ENCODE data around the gene AIRE.
"Not testable (repeated sequence)": the region's sequence is repeated elsewhere in the genome, so short reads cannot be mapped to it uniquely, and the experiment has no call there.

The AIRE gene

DNA sequence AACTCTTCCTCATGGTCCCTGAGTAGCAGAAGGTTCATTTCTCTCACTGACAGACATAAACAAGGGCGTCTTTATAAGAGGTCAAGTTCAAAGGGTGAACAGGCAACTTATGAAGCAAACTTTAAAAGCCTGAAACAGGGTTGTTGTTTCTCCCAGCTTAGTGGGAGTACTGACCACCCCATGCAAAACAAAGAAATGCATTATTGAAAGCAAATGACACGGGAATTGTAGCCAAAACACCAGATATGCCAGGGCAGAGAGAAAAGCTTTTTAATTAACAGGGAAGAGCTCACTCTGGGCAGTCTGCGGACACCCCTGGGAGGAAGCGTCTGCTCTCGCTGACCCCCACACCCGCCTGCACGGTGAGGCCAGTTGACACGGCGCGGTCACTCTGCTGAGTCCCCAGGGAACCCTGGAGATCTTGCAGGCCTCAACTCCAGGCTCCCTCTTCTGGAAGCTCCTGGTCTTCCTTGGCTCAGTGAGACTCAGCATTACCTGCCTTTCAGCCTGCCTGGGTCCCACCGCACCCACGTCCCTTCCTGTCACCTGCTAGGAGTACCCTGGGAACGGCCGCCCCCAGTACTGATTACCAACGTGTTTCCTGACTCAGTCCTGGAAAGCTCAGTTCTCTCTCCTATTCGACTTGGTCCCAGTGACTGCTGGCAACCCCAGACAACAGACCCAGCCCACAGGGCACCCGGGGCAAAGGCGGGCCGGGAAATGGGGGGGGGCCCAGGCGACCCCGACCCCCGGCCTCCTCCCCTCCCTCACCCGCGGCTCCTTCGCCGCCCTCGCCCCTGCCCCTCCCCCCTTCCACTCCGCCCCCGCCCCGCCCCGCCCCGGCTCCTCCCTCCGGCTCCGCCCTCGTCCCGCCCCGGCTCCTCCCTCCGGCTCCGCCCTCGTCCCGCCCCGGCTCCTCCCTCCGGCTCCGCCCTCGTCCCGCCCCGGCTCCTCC is 52.5 kb downstream of the AIRE start:
- DNase-seq (ENCODE audit: low read depth, low spot score), result no peak

DNA sequence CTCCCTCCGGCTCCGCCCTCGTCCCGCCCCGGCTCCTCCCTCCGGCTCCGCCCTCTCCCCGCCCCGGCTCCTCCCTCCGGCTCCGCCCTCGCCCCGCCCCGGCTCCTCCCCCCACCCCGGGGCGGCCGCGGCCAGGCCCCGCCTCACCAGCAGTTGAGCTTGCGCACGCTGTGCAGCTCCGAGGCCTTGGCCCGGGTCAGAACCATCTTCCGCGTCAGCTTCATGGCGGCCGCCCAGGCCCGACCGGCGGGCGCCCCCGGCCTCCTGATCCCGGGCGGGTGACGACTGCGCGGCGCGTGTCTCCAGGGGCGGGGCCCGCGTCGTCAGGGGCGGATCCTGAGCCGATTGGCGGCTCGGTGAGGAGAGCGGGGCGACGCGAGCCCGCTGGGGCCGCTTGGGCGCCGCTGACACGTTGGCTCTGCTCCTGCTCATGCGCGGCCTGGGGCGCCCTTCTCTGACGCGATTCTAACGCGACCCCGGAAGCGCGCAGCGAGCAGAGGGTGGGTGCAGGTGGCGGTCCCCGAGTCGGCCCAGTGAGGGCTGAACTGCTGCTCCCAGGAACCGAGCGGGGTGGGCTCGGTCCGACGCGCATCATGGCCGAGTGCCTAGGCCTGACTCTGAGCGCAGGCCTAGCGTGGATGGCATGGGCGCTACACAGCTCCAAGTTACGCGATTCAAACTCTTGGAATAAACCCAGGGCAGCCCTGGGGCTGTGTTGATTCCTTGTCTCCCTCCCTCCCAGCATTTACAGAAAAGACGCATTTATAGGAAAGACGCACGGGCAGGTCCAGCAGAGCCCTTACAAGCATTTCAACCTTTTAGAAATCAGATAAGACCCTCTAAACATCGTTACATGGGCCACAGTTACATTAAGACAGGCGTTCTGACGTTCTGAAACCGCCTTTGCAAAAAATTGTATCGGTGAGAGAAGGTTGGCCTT is 53.6 kb downstream of the AIRE start, which contains the start of gene CFAP410:
TSS of gene CFAP410 (minus strand) at position 420 of the 940 bp plus-strand sequence. CDS start at position 224, 196 bp downstream.
- peak; percentile 92 for DNase-seq (ENCODE audit: low read depth, low spot score)

DNA sequence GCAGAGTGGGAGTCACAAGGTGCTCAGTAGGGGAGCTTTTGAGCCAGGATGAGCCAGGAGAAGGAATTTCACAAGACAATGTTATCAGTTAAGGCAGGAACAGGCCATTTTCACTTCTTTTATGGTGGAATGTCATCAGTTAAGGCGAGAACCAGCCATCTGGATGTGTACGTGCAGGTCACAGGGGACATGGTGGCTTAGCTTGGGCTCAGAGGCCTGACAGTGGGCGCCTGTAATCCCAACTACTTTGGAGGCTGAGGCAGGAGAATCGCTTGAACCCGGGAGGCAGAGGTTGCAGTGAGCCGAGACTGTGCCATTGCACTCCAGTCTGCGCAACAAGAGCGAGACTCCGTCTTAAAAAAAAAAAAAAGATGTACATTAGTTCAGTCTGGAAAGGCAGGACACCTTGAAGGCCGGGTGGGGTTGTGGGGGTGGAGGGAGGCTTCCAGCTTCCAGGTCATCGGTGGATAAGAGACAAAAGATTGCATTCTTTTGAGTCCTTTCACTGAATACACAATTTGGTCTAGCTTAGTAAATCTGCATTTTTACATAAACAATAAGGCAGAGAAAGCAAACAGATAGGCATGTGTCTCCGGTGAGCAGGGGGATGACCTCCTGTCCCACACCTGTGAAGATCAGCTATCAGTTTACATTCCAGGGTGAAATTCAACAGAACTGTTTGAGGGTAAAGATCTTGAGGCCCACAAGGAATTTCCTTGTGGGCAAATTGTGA is 56.2 kb downstream of the AIRE start:
- not testable (repeated sequence) for DNase-seq (ENCODE audit: low read depth, low spot score)

DNA sequence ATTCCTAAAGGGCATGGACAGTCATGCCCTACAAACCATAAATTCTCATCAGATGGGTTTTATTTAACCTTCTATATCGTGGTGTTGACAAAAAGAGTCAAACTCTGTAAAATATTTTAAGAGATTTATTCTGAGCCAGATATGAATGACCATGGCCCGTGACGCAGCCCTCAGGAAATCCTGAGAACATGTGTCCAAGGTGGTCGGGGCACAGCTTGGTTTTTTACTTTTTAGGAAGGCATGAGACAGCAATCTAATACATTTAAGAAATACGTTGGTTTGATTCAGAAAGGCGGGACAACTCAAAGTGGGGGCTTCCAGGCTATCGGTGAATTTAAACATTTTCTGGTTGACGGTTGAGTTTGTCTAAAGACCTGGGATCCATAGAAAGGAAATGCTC is 57.3 kb downstream of the AIRE start:
- not testable (repeated sequence) for DNase-seq (ENCODE audit: low read depth, low spot score)

DNA sequence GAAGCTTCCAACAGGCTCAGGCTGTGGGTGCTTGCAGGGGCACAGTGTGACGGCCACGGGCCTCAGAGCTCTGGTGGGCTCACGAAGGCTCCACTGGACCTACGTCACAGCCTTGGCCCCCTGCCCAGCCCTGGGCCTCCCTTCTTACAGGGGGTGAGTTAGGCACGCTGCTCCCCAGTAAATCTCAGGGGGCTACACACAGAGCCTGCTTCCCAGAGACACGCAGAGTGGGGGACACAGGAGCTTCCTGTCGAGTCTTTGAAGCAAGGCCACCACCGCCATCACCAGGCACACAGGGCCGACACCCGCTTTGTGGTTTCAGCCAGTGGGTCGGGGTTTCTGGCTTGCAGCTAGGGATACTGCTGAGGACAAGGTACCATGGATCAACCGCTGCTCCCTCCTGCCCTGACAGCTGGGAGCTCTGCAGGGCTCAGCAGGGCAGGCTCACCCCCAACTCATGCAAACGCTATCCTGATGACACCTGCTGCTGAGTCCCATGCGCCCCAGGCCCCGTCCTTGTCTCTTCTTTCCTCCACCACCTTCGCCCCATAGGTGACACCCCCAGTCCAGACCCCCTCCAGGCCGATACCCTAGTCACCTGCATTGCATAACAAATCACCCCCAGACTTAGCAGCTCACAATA is 59.0 kb downstream of the AIRE start:
- no peak for DNase-seq (ENCODE audit: low read depth, low spot score)

DNA sequence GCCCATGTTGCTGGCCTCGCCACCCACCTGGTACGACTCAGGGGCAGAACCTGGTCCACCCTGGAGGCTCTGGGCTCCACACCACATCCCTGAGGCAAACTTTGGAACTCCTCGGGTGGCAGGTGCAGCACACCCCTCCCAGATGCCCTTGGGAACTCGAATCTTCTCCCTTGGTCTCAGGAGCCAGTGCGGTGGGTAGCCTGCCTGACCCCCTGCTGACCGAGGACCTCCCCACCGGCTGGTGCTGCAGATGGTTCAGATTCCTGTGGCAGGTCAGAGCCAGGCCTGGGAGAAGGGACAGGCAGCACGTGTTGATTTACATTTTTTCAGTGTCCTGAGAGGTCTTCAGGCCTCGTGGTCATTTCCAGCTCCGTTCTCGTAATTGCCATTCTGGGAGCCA is 59.8 kb downstream of the AIRE start:
- no peak for DNase-seq (ENCODE audit: low read depth, low spot score)

DNA sequence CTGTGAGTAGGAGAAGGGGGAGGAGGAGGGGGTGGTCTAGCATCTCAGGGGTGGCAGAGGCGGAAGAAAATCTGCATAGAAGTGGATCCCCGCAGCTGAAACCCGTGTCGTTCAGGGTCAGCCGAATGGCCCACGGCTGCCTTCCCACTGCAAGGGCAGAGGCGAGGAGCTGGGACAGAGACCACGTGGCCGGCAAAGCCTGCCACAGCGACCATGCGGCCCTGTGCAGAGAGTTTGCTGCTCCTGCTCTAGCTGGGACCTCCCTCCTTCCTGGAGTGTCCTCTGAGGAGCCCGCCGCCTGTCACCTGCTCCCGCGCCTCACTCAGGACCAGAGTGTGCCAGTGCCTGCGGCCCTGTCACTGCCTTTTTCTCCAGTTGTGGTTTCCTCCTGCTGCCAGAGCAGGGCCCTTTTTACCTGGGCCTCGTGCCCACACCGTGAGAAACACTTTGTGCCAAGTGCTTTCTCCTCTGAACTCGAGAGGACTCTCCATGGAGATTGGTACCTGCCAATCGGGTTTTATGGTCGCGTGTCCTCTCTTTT is 62.3 kb downstream of the AIRE start:
- DNase-seq (ENCODE audit: low read depth, low spot score), result no peak
